ENCODE measurements around the gene TRIM16. TPM values are rescaled to one million over a fixed set of nuclear protein-coding genes. Genes with fewer than 3 reads are reported as not detected.

Gene TRIM16
- total RNA-seq: 24.6 TPM

GRCh38 chr17:15683824-15684478 is at the start of gene TRIM16:
Gene TRIM16 (minus strand): TSS chr17:15684311. CDS start chr17:15651609, 32,702 bp downstream.

GRCh38 chr17:15731900-15732299 is 47.8 kb upstream of the TRIM16 start, which contains the start of gene TBC1D26:
Gene TBC1D26 (plus strand): TSS chr17:15732283. CDS start chr17:15735349, 3,066 bp downstream.

GRCh38 chr17:15699413-15699924 is 15.4 kb upstream of the TRIM16 start, which contains the start of gene ZNF286A:
Gene ZNF286A (plus strand): TSS chr17:15699752. CDS start chr17:15700330, 578 bp downstream.

GRCh38 chr17:15619331-15620058 is 64.6 kb downstream of the TRIM16 start, which contains the start of gene FBXW10B:
Gene FBXW10B (minus strand): TSS chr17:15619704. CDS start chr17:15619512, 192 bp downstream.

Small RNA genes lying within 50 kb of the gene (small RNA-seq; reads per million reads assigned to genes)
- gene AC005838.1 (ENCODE audit: low replicate concordance) (not detected), gene ZNF29P (ENCODE audit: low replicate concordance) (not detected)

Other genes with a start within 250 kb of the TRIM16 start
- 6.7 TPM for gene CDRT4, start 216.7 kb downstream of the TRIM16 start, total RNA-seq
- gene TVP23C, start 120.8 kb downstream of the TRIM16 start, total RNA-seq: 46.2 TPM
- 0.41 TPM for gene FBXW10B, start 64.6 kb downstream of the TRIM16 start, total RNA-seq
- 26.6 TPM for gene ZNF286A, start 15.4 kb upstream of the TRIM16 start, total RNA-seq
- 0.99 TPM for gene TBC1D26, start 48.0 kb upstream of the TRIM16 start, total RNA-seq